ENCODE data around the gene DNAAF8.
"Not testable (repeated sequence)": the region's sequence is repeated elsewhere in the genome, so short reads cannot be mapped to it uniquely, and the experiment has no call there.

The DNAAF8 gene

GRCh38 chr16:4723071-4723767, 11.1 kb upstream of the DNAAF8 start:
- no peak for DNase-seq (ENCODE audit: low read depth in 2 of 3, low spot score in 1 of 3)

GRCh38 chr16:4724661-4725270, 9.6 kb upstream of the DNAAF8 start:
- DNase-seq (ENCODE audit: low read depth in 2 of 3, low spot score in 1 of 3), result no peak

GRCh38 chr16:4726616-4727015, 7.7 kb upstream of the DNAAF8 start:
- no peak for DNase-seq (ENCODE audit: low read depth in 2 of 3, low spot score in 1 of 3)

GRCh38 chr16:4728676-4729075, 5.7 kb upstream of the DNAAF8 start:
- no peak for DNase-seq (ENCODE audit: low read depth in 2 of 3, low spot score in 1 of 3)

- DNase-seq (ENCODE audit: low read depth in 2 of 3, low spot score in 1 of 3), result no peak
These were observed 4.5 kb upstream of the DNAAF8 start for GRCh38 chr16:4729876-4730275.

GRCh38 chr16:4733211-4733742, 1.1 kb upstream of the DNAAF8 start:
- DNase-seq (ENCODE audit: low read depth in 2 of 3, low spot score in 1 of 3), result no peak

- peak in 1 of 3 donors; percentile 12 for DNase-seq (ENCODE audit: low read depth in 2 of 3, low spot score in 1 of 3)
These were observed 632 bp upstream of the DNAAF8 start for GRCh38 chr16:4733747-4734062.

GRCh38 chr16:4734730-4735535, 596 bp downstream of the DNAAF8 start:
- DNase-seq (ENCODE audit: low read depth in 2 of 3, low spot score in 1 of 3), result peak; percentile 79 to 92 (median 90)

GRCh38 chr16:4736546-4736945, 2.2 kb downstream of the DNAAF8 start:
- no peak for DNase-seq (ENCODE audit: low read depth in 2 of 3, low spot score in 1 of 3)

- no peak for DNase-seq (ENCODE audit: low read depth in 2 of 3, low spot score in 1 of 3)
These were observed 3.2 kb downstream of the DNAAF8 start for GRCh38 chr16:4737545-4737944.

GRCh38 chr16:4738370-4738769, 4.0 kb downstream of the DNAAF8 start:
- not testable (repeated sequence) for DNase-seq (ENCODE audit: low read depth in 2 of 3, low spot score in 1 of 3)

GRCh38 chr16:4743226-4743878, 9.0 kb downstream of the DNAAF8 start:
- DNase-seq (ENCODE audit: low read depth in 2 of 3, low spot score in 1 of 3), result no peak

GRCh38 chr16:4744555-4745273, 10.4 kb downstream of the DNAAF8 start:
- no peak for DNase-seq (ENCODE audit: low read depth in 2 of 3, low spot score in 1 of 3)

- DNase-seq (ENCODE audit: low read depth in 2 of 3, low spot score in 1 of 3), result no peak
These were observed 10.9 kb downstream of the DNAAF8 start for GRCh38 chr16:4745274-4745569.

- DNase-seq (ENCODE audit: low read depth in 2 of 3, low spot score in 1 of 3), result no peak
These were observed 11.9 kb downstream of the DNAAF8 start for GRCh38 chr16:4746215-4746614.

GRCh38 chr16:4746991-4747574, 12.7 kb downstream of the DNAAF8 start:
- DNase-seq (ENCODE audit: low read depth in 2 of 3, low spot score in 1 of 3), result no peak

GRCh38 chr16:4747906-4748681, 13.8 kb downstream of the DNAAF8 start:
- DNase-seq (ENCODE audit: low read depth in 2 of 3, low spot score in 1 of 3), result no peak

GRCh38 chr16:4748682-4749411, 14.5 kb downstream of the DNAAF8 start:
- DNase-seq (ENCODE audit: low read depth in 2 of 3, low spot score in 1 of 3), result no peak

GRCh38 chr16:4749700-4750257, 15.4 kb downstream of the DNAAF8 start:
- no peak for DNase-seq (ENCODE audit: low read depth in 2 of 3, low spot score in 1 of 3)
